H1 (cell line): ENCODE measurements around the gene MYO9A. TPM values are rescaled to one million over a fixed set of nuclear protein-coding genes. Genes with fewer than 3 reads are reported as not detected.

Source experiments
- CTCF ChIA-PET: fragments of 300-600 bp; sonication (Branson Sonifier 250); formaldehyde crosslinking; loops from one replicate; lab custom pipeline; 2021; ENCODE audit not compliant: partially characterized antibody; lab: Charles Lee
- POLR2A ChIA-PET: fragments of 300-600 bp; sonication (Branson Sonifier 250); formaldehyde crosslinking; loops from one replicate; lab custom pipeline; 2021; ENCODE audit warnings: inconsistent platforms; ENCODE audit not compliant: partially characterized antibody; lab: Charles Lee
- DNase-seq, 2 experiments: peaks; one replicate each; pipeline versions ENCODE4 v3.0.0 to v3.0.0-alpha.2; 2010 to 2022; ENCODE audit warnings: low spot score in 2 of 2, low read depth in 1 of 2, mixed read lengths in 1 of 2
- FAIRE-seq: peaks from 2 replicates; lab custom pipeline; 2011; peaks lifted over from hg19 to GRCh38; lab: Jason Lieb, UNC
- H2AFZ ChIP-seq: 2 replicates; pipeline ENCODE4 v1.8.1; 2012; ENCODE audit warnings: low read length, inconsistent platforms
- H2AK5ac ChIP-seq: 2 replicates; pipeline ENCODE4 v1.6.1; 2013; ENCODE audit warnings: low read depth, low read length
- H2BK120ac ChIP-seq: replicated peaks from 2 replicates; pipeline ENCODE3; 2013; ENCODE audit warnings: low read depth, low read length, inconsistent platforms
- H2BK12ac ChIP-seq: 2 replicates; pipeline ENCODE4 v1.6.1; 2013; ENCODE audit warnings: low read depth, low read length
- H2BK15ac ChIP-seq: 2 replicates; pipeline ENCODE4 v1.6.1; 2013; ENCODE audit warnings: low read length
- H2BK20ac ChIP-seq: 2 replicates; pipeline ENCODE4 v1.6.1; 2013; ENCODE audit warnings: low read length
- H2BK5ac ChIP-seq: 2 replicates; pipeline ENCODE4 v1.6.1; 2013; ENCODE audit warnings: low read depth, low read length
- H3K14ac ChIP-seq: 2 replicates; pipeline ENCODE4 v1.6.1; 2013; ENCODE audit warnings: inconsistent platforms; ENCODE audit not compliant: insufficient read length
- H3K18ac ChIP-seq: 2 replicates; pipeline ENCODE4 v1.6.1; 2013; ENCODE audit warnings: low read length; ENCODE audit errors: extremely low read depth
- H3K23ac ChIP-seq: 2 replicates; pipeline ENCODE4 v1.6.1; 2013; ENCODE audit warnings: inconsistent platforms; ENCODE audit not compliant: insufficient read length
- H3K23me2 ChIP-seq: 2 replicates; pipeline ENCODE4 v1.6.1; 2013; ENCODE audit warnings: low read depth, low read length
- H3K27ac ChIP-seq: 2 replicates; pipeline ENCODE4 v1.6.1; 2011; ENCODE audit warnings: low read depth, low read length, inconsistent platforms
- H3K27me3 ChIP-seq, 4 experiments: replicated peaks in 1 of 4; 1 replicate in 1 of 4; 2 replicates in 3 of 4; pipeline versions ENCODE4 v1.6.1 to v1.8.1; 2011 to 2013; ENCODE audit warnings: low read length in 3 of 4, mild to moderate bottlenecking in 3 of 4, inconsistent platforms in 2 of 4, mixed read lengths in 2 of 4, moderate library complexity in 1 of 4; ENCODE audit not compliant: control insufficient read depth in 3 of 4, insufficient read depth in 3 of 4; ENCODE audit errors: extremely low read depth in 1 of 4
- H3K36me3 ChIP-seq, 4 experiments: 2 replicates each; pipeline versions ENCODE4 v1.6.1 to v1.8.1; 2011 to 2013; ENCODE audit warnings: mild to moderate bottlenecking in 4 of 4, low read length in 3 of 4, moderate library complexity in 2 of 4, control low read depth in 1 of 4, inconsistent platforms in 1 of 4; ENCODE audit not compliant: insufficient read depth in 4 of 4, control insufficient read depth in 2 of 4
- H3K4ac ChIP-seq: replicated peaks from 2 replicates; pipeline ENCODE3; 2013; ENCODE audit warnings: low read length, low read depth, mixed read lengths, inconsistent platforms; ENCODE audit not compliant: insufficient read length
- H3K4me1 ChIP-seq, 4 experiments: replicated peaks in 1 of 4; 1 replicate in 1 of 4; 2 replicates in 3 of 4; pipeline versions ENCODE4 v1.6.1 to v1.8.1; 2011 to 2013; ENCODE audit warnings: low read length in 3 of 4, inconsistent platforms in 2 of 4, mixed read lengths in 1 of 4; ENCODE audit not compliant: insufficient read depth in 4 of 4, control insufficient read depth in 3 of 4
- H3K4me2 ChIP-seq, 2 experiments: 2 replicates each; pipeline versions ENCODE4 v1.6.1 to v1.8.1; 2011 to 2013; ENCODE audit warnings: low read depth in 2 of 2, low read length in 2 of 2, control low read depth in 1 of 2, inconsistent platforms in 1 of 2, mild to moderate bottlenecking in 1 of 2; ENCODE audit not compliant: insufficient read depth in 1 of 2
- H3K4me3 ChIP-seq, 4 experiments: fragments of 200-600, 300-600 bp in 1 of 4; sonication (generic), shearing (Covaris generic), sonication (Bioruptor Twin) in 1 of 4; 2 replicates each; pipeline versions ENCODE4 v1.5.1 to v1.8.1; 2011 to 2016; ENCODE audit warnings: low read length in 4 of 4, low read depth in 3 of 4, control low read depth in 2 of 4, inconsistent platforms in 2 of 4, mild to moderate bottlenecking in 2 of 4, mixed read lengths in 1 of 4, moderate library complexity in 1 of 4; ENCODE audit not compliant: insufficient read depth in 2 of 4; ENCODE audit errors: extremely low read depth in 1 of 4
- H3K56ac ChIP-seq: replicated peaks from 2 replicates; pipeline ENCODE3; 2013; ENCODE audit warnings: low read depth, mild to moderate bottlenecking, mixed read lengths, low read length, inconsistent platforms; ENCODE audit not compliant: insufficient read length
- H3K79me1 ChIP-seq: 2 replicates; pipeline ENCODE4 v1.6.1; 2013; ENCODE audit warnings: low read depth, low read length, control low read depth
- H3K79me2 ChIP-seq, 2 experiments: 2 replicates each; pipeline versions ENCODE4 v1.6.1 to v1.8.1; 2012 to 2013; ENCODE audit warnings: low read length in 2 of 2, mild to moderate bottlenecking in 2 of 2, inconsistent platforms in 1 of 2; ENCODE audit not compliant: insufficient read depth in 2 of 2, control insufficient read depth in 1 of 2
- H3K9ac ChIP-seq, 4 experiments: replicated peaks in 1 of 4; 1 replicate in 1 of 4; 2 replicates in 3 of 4; pipeline versions ENCODE4 v1.6.1 to v1.8.1; 2011 to 2013; ENCODE audit warnings: low read depth in 3 of 4, low read length in 3 of 4, control low read depth in 2 of 4, mild to moderate bottlenecking in 2 of 4, moderate library complexity in 2 of 4, inconsistent platforms in 1 of 4; ENCODE audit errors: extremely low read depth in 1 of 4
- H3K9me3 ChIP-seq, 2 experiments: 2 replicates each; pipeline versions ENCODE4 v1.6.1 to v1.8.1; 2012 to 2013; ENCODE audit warnings: mild to moderate bottlenecking in 2 of 2, moderate library complexity in 2 of 2, control low read depth in 1 of 2, inconsistent platforms in 1 of 2, low read depth in 1 of 2, low read length in 1 of 2, mixed read lengths in 1 of 2; ENCODE audit not compliant: insufficient read depth in 2 of 2
- H4K20me1 ChIP-seq, 2 experiments: replicated peaks in 1 of 2; 2 replicates each; pipeline versions ENCODE3 to v1.8.1; 2011 to 2013; ENCODE audit warnings: inconsistent platforms in 2 of 2, low read length in 2 of 2, mild to moderate bottlenecking in 1 of 2; ENCODE audit not compliant: insufficient read depth in 2 of 2, control insufficient read depth in 1 of 2
- H4K5ac ChIP-seq: 2 replicates; pipeline ENCODE4 v1.6.1; 2013; ENCODE audit warnings: low read length, low read depth, mixed read lengths, inconsistent platforms; ENCODE audit not compliant: insufficient read length
- H4K8ac ChIP-seq: 2 replicates; pipeline ENCODE4 v1.8.0; 2013; ENCODE audit warnings: mild to moderate bottlenecking, moderate library complexity, low read length, inconsistent platforms; ENCODE audit not compliant: insufficient read depth; ENCODE audit errors: extremely low read depth
- H4K91ac ChIP-seq: replicated peaks from 2 replicates; pipeline ENCODE3; 2013; ENCODE audit warnings: low read length, mixed read lengths, inconsistent platforms; ENCODE audit not compliant: insufficient read length
- KDM4A ChIP-seq: IDR thresholded peaks from one replicate; pipeline ENCODE4 v1.7.1; 2012; ENCODE audit warnings: low read depth, mild to moderate bottlenecking, moderate library complexity, low read length, inconsistent platforms; ENCODE audit not compliant: severe bottlenecking
- NANOG ChIP-seq: IDR thresholded peaks from 2 replicates; pipeline ENCODE4 v1.6.1; 2011; ENCODE audit warnings: low read length, low read depth, mild to moderate bottlenecking, inconsistent platforms; ENCODE audit not compliant: insufficient read depth, poor library complexity, severe bottlenecking
- NRF1 ChIP-seq: IDR thresholded peaks from 2 replicates; pipeline ENCODE4 v1.6.1; 2011; ENCODE audit warnings: mild to moderate bottlenecking, low read depth, low read length, improper control_type of control experiment
- RBBP5 ChIP-seq: IDR thresholded peaks from 2 replicates; pipeline ENCODE4 v1.7.1; 2012; ENCODE audit warnings: low read depth, mild to moderate bottlenecking, inconsistent platforms, low read length, moderate library complexity, borderline replicate concordance
- WGBS, 2 experiments: shearing (Covaris generic) in 1 of 2; methylation state at CpG; one replicate each; pipeline versions ENCODE4 v1.1.6 to v1.1.7; 2013 to 2015; ENCODE audit warnings: low lambda C conversion rate in 2 of 2, mixed read lengths in 2 of 2, inconsistent platforms in 1 of 2, low coverage in 1 of 2, missing lambda C conversion rate in 1 of 2; ENCODE audit not compliant: insufficient replicate concordance in 2 of 2, insufficient coverage in 1 of 2, insufficient read length in 1 of 2; ENCODE audit errors: extremely low coverage in 1 of 2, missing lambda C conversion rate in 1 of 2; 5-methylcytosine and 5-hydroxymethylcytosine counted together
- polyA plus RNA-seq, 7 experiments: library from polyadenylated mRNA; depleted of rRNA in 3 of 7; stranded (reverse) in 5 of 7; unstranded in 2 of 7; fragments of >200 nt in 5 of 7; fragments of 200-250 nt in 2 of 7; gene quantifications; 1 replicate in 5 of 7; 2 replicates in 1 of 7; 4 replicates in 1 of 7; pipeline versions ENCODE4 v1.2.1 to v1.2.3, GENCODE V29; 2011 to 2013; ENCODE audit warnings: missing spikeins in 2 of 7, mixed read lengths in 2 of 7
- total RNA-seq: library from RNA; stranded (reverse); fragmentation: NEBNext Ultra II Directional; extraction: Animal tissue kit (Norgen Biotek cat#: 25700); gene quantifications from 2 replicates; pipeline ENCODE4 v1.2.1, GENCODE V29; 2021

Gene MYO9A
- total and polyA plus RNA-seq, 2 of the 8 experiments (the other 6 are each of a cell fraction or from before 2014, with no cell fraction given): 3.9 to 26.0 TPM

- FAIRE-seq (no peak), DNase-seq (no peak)
- Histone ChIP-seq H3K79me1 (no peaks in the 10 kb centered on the region), H2BK12ac (no peak overlapping the region), H3K4me3 (no peak overlapping the region), H3K18ac (no peak overlapping the region), H3K4ac (no peak overlapping the region), H3K56ac (no peak overlapping the region), H3K27me3 (peaks cover 0 to 1% (median 0%) of the 10 kb centered on the region in 4 experiments; a peak in 1 of 7 replicates), H3K4me2 (no peak overlapping the region), H2BK20ac (no peak overlapping the region), H2AK5ac (no peak overlapping the region), H2AFZ (no peak overlapping the region), H3K27ac (no peak overlapping the region), H3K23me2 (no peaks in the 10 kb centered on the region), H3K23ac (no peak overlapping the region), H4K8ac (no peak overlapping the region), H3K14ac (no peak overlapping the region), H3K4me1 (no peaks in the 10 kb centered on the region), H4K5ac (no peak overlapping the region), H3K36me3 (no peaks in the 10 kb centered on the region), H3K9ac (no peak overlapping the region), H4K91ac (no peak overlapping the region), H4K20me1 (no peaks in the 10 kb centered on the region), H2BK15ac (no peak overlapping the region), H2BK120ac (no peak overlapping the region), H3K9me3 (no peaks in the 10 kb centered on the region), H3K79me2 (no peaks in the 10 kb centered on the region), H2BK5ac (no peak overlapping the region)
- ChIA-PET CTCF (no interaction called here), POLR2A (no interaction called here)
- WGBS, 2 experiments: 97% methylated on average over 2 of the region's 2 CpGs; no CpG with 5 or more reads in 1 of the 2 experiments
- TF ChIP-seq KDM4A: no peak
- no peak for TF ChIP-seq NANOG
- no peak for TF ChIP-seq RBBP5
- no peak for TF ChIP-seq NRF1
These were observed 160.9 kb downstream of the MYO9A start for GRCh38 chr15:71957026-71957425.
